ENCODE data around the gene PDCD5.
"Not testable (repeated sequence)": the region's sequence is repeated elsewhere in the genome, so short reads cannot be mapped to it uniquely, and the experiment has no call there.

The PDCD5 gene

GRCh38 chr19:32580353-32580900 lies 563 bp upstream of the PDCD5 start:
- no peak for DNase-seq (ENCODE audit: low spot score)

- peak; percentile 50 for DNase-seq (ENCODE audit: low spot score)
Observed at GRCh38 chr19:32581705-32582179, 752 bp downstream of the PDCD5 start.

- DNase-seq (ENCODE audit: low spot score), result not testable (repeated sequence)
Observed at GRCh38 chr19:32587747-32588504, 6.9 kb downstream of the PDCD5 start.

- DNase-seq (ENCODE audit: low spot score), result no peak
Observed at GRCh38 chr19:32594021-32594420, 13.0 kb downstream of the PDCD5 start.

GRCh38 chr19:32595491-32595890 lies 14.5 kb downstream of the PDCD5 start:
- DNase-seq (ENCODE audit: low spot score), result no peak

GRCh38 chr19:32598022-32598421 lies 17.0 kb downstream of the PDCD5 start:
- DNase-seq (ENCODE audit: low spot score), result no peak

- DNase-seq (ENCODE audit: low spot score), result no peak
Observed at GRCh38 chr19:32599258-32599657, 18.3 kb downstream of the PDCD5 start.

- peak; percentile 60 for DNase-seq (ENCODE audit: low spot score)
Observed at GRCh38 chr19:32599736-32600157, 18.8 kb downstream of the PDCD5 start.

- no peak for DNase-seq (ENCODE audit: low spot score)
Observed at GRCh38 chr19:32603961-32604360, 23.0 kb downstream of the PDCD5 start.

- DNase-seq (ENCODE audit: low spot score), result no peak
Observed at GRCh38 chr19:32605544-32605943, 24.6 kb downstream of the PDCD5 start.

- DNase-seq (ENCODE audit: low spot score), result no peak
Observed at GRCh38 chr19:32606289-32606688, 25.3 kb downstream of the PDCD5 start.

GRCh38 chr19:32607479-32607878 lies 26.5 kb downstream of the PDCD5 start:
- DNase-seq (ENCODE audit: low spot score), result no peak

GRCh38 chr19:32611161-32611560 lies 30.2 kb downstream of the PDCD5 start:
- no peak for DNase-seq (ENCODE audit: low spot score)

GRCh38 chr19:32613008-32613407 lies 32.0 kb downstream of the PDCD5 start:
- no peak for DNase-seq (ENCODE audit: low spot score)

GRCh38 chr19:32614916-32615315 lies 33.9 kb downstream of the PDCD5 start:
- no peak for DNase-seq (ENCODE audit: low spot score)

- no peak for DNase-seq (ENCODE audit: low spot score)
Observed at GRCh38 chr19:32615569-32615968, 34.6 kb downstream of the PDCD5 start.

- no peak for DNase-seq (ENCODE audit: low spot score)
Observed at GRCh38 chr19:32619051-32619685, 38.2 kb downstream of the PDCD5 start.

GRCh38 chr19:32622002-32622401 lies 41.0 kb downstream of the PDCD5 start:
- no peak for DNase-seq (ENCODE audit: low spot score)

GRCh38 chr19:32624410-32624809 lies 43.4 kb downstream of the PDCD5 start:
- no peak for DNase-seq (ENCODE audit: low spot score)

GRCh38 chr19:32626969-32627368 lies 46.0 kb downstream of the PDCD5 start:
- DNase-seq (ENCODE audit: low spot score), result no peak

- DNase-seq (ENCODE audit: low spot score), result no peak
Observed at GRCh38 chr19:32627714-32628270, 46.8 kb downstream of the PDCD5 start.

- DNase-seq (ENCODE audit: low spot score), result no peak
Observed at GRCh38 chr19:32630338-32630737, 49.3 kb downstream of the PDCD5 start.

- DNase-seq (ENCODE audit: low spot score), result no peak
Observed at GRCh38 chr19:32631381-32631780, 50.4 kb downstream of the PDCD5 start.
